GM18520 (cell line): ENCODE data around the gene NR2F1.

ENCODE experiments used
- ATAC-seq: cut with Tn5 transposase; IDR thresholded peaks from one replicate; pipeline ENCODE4 v1.9.1; 2021; ENCODE audit not compliant: unreplicated experiment

NR2F1 gene

GRCh38 chr5:93577854-93578812, 4.9 kb upstream of the NR2F1 start:
- ATAC-seq = no peak

GRCh38 chr5:93578813-93579691, 4.0 kb upstream of the NR2F1 start:
- ATAC-seq = no peak

DNA sequence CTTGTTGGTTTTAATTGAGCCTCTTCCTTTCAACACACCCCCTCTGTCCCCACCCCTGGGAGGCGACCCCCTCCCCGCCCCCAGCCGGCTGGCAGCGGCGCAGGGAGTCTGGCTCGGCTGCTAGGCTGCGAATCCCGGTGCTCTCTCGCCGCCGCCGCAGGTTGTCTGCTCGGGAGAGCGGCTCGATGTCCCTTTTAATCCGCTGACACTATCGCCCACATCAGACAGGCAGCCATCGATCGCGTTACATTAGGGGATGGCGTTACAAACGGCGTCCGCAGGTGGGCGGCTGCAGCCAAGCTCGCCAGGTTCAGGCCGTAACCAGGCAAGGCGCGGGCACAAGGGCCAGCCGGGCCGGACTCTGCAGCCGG, 3.3 kb upstream of the NR2F1 start:
- ATAC-seq = no peak

GRCh38 chr5:93580063-93580926, 2.7 kb upstream of the NR2F1 start:
- no peak for ATAC-seq

DNA sequence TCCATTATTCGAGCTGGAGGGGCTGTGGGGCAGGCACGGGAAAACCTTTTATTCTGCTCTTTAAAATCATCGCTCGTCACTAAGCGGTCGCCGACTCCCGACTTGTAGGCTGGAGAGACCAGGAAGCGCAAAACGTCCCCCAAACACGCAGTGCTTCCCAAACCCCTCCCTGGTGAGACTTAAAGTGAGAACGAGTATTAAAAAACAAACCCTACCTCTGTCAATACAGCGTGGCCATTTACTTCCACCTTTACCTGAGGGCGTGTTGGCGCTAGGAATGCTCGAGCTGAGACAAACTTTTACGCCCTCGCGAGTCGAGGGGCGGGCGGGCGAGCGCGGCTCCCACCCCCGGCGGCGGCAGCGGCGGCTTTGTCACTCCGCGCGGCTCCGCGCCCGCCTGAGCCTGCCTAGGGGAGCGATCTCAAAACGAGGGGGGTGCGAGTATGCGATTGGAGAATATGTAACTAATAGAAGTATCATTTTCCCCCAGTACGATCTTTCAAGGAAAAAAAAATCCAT, 2.0 kb upstream of the NR2F1 start, which contains the start of gene NR2F1-AS1:
Gene NR2F1-AS1 (minus strand): TSS at position 293 of the 519 bp plus-strand sequence.
- peak; percentile 16 for ATAC-seq

- ATAC-seq = no peak
These were observed 907 bp upstream of the NR2F1 start for GRCh38 chr5:93582167-93582462.

DNA sequence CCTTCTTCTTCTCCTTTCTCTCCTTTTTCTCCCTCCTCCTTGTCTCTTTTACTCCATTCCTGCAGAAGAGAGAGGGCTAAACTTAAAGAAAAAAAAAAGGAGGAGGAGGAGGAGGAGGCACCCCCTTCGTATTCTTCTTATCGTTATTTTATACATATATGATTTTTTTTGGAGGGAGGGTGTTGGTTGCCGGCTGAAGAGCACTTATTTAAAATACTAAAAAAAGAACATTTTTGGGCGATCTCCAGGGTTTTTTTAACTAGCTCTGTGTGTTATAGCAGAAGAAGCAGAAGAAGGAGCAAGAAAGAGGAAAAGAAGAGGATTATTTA, 381 bp downstream of the NR2F1 start:
- no peak for ATAC-seq

- peak; percentile 33 for ATAC-seq
These were observed 960 bp downstream of the NR2F1 start for GRCh38 chr5:93583768-93584595.

DNA sequence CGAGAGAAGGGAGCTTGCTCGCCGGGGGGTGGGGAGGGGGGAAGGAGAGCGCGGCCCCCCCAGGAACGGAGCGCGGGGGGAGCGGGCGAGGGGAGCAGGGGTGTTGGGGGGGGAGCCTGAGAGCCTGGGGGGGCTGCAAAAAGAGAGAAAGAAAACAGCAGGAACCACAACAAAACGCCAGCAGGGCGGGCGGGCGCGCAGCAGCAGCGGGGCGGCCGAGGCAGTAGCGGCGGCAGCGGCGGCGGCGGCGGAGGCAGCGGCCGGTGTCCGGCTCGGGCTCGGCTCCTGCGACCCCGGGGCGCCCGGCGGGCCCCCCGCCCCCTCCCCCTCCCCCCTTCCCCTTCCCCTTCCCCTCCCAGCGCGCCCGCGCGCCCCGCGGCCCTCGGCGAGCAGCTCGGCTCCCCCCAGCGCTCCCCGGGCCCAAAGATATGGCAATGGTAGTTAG, 1.6 kb downstream of the NR2F1 start:
- ATAC-seq = no peak

DNA sequence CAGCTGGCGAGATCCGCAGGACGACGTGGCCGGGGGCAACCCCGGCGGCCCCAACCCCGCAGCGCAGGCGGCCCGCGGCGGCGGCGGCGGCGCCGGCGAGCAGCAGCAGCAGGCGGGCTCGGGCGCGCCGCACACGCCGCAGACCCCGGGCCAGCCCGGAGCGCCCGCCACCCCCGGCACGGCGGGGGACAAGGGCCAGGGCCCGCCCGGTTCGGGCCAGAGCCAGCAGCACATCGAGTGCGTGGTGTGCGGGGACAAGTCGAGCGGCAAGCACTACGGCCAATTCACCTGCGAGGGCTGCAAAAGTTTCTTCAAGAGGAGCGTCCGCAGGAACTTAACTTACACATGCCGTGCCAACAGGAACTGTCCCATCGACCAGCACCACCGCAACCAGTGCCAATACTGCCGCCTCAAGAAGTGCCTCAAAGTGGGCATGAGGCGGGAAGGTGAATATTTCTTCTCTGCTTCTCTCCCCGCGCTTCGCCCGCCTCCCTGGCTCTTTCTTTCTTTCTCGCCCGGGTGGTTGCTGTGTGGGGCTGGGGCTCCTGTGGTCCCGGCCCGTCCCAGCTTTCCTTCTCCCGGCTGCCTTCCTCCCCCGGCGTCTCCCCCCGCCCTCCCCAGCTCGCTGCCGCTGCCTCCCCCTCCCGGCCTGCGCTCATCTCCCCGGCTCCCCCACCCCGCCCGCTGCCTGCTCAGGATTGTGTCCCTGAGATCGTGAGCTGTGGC, 2.2 kb downstream of the NR2F1 start:
- no peak for ATAC-seq

DNA sequence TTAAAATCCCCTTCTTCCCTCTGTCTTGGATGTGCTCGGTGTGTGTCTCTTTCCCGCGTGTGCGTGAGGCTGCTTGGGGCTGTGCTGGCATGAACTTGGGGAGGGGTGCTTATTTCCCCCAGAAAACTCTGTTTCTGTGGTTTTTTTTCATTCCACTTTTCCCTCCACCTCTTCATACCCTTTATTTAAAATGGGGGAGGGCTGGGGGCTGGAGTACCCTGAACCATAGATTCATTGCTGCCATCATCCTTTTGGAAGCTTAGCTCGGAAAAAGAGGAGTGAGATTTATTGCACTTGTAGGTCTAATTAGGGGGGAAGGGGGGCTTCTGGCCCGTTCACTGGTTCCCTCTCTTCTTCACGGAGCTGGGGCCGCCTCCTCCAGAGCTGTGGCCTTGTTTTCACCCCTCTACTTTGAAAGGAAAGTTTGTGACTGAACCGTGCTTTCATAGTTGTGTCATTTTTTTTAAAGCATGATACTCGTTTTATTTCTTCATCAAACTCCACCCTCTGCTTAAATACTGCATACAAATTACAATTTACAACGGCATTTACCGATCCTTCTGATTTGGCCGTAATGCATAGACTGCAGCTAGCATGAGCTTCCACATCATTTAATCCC, 2.9 kb downstream of the NR2F1 start:
- ATAC-seq = no peak

DNA sequence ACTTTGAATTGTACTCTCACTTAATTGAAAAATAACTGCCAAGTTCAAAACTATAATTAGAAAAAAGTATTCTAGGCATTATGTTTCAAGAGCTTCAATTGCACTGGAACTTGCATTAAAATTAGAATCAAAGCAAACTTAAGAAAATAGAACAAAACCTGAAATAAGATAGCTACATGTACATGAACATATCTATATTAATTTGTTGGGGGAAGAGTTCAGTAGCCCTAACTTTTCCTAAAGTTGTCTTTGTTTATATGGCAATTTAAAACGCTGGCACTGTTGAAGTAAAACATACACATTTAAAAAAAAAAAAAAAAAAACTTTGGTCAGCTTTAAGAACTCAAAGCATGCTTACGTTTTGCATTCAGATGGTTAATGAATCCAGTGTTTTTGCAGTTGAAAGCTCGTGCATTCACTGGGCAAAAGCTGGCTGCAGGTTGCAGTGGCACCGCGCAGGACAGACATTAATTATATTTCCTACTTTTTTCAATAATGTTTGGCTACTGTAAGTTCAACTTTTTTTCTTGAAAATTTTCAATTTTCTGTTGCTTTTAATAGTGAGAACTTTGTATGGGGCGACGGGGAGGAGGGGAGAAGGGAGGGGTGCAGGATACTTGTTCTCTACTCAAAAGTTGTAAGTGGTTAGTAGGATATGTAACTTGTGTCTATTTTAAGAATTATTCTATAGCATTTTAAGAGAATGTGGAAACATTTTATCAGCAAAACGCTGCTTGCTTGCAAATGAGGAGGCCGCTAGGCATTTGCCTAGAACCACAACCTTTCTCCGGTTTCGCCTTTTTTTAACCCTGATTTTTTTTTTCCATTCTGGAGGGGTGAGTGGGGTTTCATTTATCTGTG, 3.9 kb downstream of the NR2F1 start:
- no peak for ATAC-seq

- ATAC-seq = no peak
These were observed 4.8 kb downstream of the NR2F1 start for GRCh38 chr5:93587597-93588351.

DNA sequence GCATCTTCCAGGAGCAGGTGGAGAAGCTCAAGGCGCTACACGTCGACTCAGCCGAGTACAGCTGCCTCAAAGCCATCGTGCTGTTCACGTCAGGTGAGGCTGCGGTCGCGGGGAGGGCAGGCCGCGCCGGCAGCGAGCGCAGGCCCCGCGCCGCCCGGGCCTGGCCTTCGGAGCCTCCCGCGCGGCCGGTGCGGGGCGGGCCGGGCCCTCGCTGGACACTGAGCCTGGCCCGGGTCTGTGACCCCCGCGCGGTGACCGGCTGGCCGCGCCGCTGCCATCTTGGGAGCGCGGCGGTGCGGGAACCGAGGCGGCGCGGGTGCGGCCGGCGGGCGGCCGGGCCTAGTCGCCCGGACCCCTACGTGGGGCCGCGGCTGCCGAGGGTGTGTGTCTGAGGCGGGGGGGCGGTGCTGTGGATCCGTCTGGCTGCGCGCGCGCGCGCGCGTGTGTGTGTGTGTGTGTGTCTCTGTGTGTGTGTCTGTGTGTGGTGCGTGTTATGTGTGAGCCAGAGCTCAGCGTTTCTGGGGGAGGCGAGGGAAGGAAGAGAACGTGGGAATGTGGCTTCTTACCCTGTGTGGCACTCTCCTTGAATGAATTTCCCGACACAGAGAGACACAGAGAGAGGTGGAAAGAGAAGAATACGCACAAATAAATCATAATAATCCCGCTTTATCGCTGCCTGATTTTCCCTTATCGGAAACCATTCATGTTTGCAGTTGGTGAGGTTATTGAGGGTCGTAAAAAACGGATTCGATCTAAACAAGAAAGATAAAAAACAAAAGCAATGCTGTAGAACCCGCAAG, 5.5 kb downstream of the NR2F1 start:
- ATAC-seq = no peak

- no peak for ATAC-seq
These were observed 6.3 kb downstream of the NR2F1 start for GRCh38 chr5:93589152-93589828.

DNA sequence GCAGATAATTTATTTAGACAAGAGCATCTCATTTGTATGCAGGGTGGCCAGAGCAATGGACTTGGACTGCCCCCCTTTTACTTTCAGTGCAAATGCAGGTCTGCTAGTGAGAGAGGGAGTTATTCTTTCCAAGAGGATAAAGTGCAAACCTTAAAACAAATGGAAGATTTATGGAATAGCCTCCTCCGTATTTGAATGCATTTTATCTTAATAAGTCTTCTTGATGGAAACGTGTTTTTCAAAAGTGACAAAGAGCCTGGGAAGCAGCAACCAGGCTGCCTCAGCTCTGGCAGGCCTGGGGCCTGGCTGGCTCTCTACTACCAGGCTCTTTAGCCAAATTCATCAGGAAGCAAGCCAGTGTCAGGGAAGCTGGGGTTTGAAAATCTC, 6.8 kb downstream of the NR2F1 start:
- no peak for ATAC-seq
